Measurements from ENCODE around the gene NFATC2IP. TPM values are rescaled to one million over a fixed set of nuclear protein-coding genes. Genes with fewer than 3 reads are reported as not detected.

Gene NFATC2IP
- total RNA-seq, 1 donor from 2014 or later: 36.3 TPM

DNA sequence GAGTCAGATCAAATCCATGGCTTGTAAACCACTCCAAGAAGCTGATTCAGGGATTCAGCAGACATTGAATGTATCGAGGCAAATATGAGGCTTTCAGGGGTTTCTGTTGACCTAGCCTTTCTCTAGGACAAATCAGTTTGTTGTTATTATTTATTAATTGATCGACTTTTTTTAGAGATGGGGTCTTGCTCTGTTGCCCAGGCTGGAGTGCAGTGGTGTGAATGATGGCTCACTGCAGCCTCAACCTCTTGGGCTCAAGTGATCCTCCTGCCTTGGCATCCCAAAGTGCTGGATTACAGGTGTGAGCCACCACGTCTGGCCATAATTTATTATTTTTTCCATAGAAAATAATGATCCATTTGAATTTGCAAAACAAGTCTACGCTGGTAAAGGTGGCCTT lies 61.1 kb downstream of the NFATC2IP start:
- ATAC-seq: no peak
- peaks cover 10% of the 10 kb centered on the region for H3K4me1 ChIP-seq
- no peaks in the 10 kb centered on the region for H3K9me3 ChIP-seq
- no peaks in the 10 kb centered on the region for H3K27me3 ChIP-seq
- intact Hi-C loops (cut with DNase I): no loop called here
- no peaks in the 10 kb centered on the region for H3K36me3 ChIP-seq
- TF ChIP-seq, protein P1, sequence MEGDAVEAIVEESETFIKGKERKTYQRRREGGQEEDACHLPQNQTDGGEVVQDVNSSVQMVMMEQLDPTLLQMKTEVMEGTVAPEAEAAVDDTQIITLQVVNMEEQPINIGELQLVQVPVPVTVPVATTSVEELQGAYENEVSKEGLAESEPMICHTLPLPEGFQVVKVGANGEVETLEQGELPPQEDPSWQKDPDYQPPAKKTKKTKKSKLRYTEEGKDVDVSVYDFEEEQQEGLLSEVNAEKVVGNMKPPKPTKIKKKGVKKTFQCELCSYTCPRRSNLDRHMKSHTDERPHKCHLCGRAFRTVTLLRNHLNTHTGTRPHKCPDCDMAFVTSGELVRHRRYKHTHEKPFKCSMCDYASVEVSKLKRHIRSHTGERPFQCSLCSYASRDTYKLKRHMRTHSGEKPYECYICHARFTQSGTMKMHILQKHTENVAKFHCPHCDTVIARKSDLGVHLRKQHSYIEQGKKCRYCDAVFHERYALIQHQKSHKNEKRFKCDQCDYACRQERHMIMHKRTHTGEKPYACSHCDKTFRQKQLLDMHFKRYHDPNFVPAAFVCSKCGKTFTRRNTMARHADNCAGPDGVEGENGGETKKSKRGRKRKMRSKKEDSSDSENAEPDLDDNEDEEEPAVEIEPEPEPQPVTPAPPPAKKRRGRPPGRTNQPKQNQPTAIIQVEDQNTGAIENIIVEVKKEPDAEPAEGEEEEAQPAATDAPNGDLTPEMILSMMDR (IDR thresholded peaks at IDR 0.05): no peak
- no peak overlapping the region for H3K27ac ChIP-seq
- DNase-seq: no peak
- H3K4me3 ChIP-seq: no peak overlapping the region

GRCh38 chr16:29012913-29013553 lies 62.3 kb downstream of the NFATC2IP start:
- TF ChIP-seq, protein P1 (IDR thresholded peaks at IDR 0.05): no peak
- H3K4me3 ChIP-seq: no peak overlapping the region
- H3K27ac ChIP-seq: peak overlapping the region; percentile 12
- peak; percentile 48 for ATAC-seq
- H3K9me3 ChIP-seq: no peaks in the 10 kb centered on the region
- H3K4me1 ChIP-seq: peaks cover 10% of the 10 kb centered on the region
- DNase-seq: no peak
- no peaks in the 10 kb centered on the region for H3K36me3 ChIP-seq
- no peaks in the 10 kb centered on the region for H3K27me3 ChIP-seq
- intact Hi-C loops (cut with DNase I): no loop called here

DNA sequence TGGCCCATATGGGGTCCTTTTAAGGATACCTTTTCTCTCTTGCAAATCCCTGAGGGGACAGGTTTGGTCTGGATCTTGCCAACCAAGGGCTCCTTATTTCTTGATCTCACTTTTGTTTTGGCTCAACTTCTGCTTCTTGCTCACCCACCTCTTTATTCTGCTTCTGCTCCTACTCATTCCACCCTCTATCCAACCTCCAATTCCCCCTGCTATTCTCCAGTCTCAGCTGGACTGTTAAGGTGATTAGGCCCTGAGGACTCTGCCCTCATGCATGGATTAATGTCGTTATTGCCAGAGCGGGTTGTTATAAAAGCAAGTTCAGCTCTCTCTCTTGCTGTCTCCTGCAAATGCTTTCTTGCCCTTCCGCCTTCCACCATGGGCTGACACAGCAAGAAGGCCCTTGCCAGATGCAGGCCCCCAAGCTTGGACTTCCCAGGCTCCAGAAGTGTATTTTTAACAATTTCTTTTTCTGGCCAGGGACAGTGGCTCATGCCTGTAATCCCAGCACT lies 63.9 kb downstream of the NFATC2IP start:
- H3K27ac ChIP-seq: no peak overlapping the region

More for the DNA sequence above, 63.9 kb downstream of the NFATC2IP start:
- TF ChIP-seq, protein P1 (IDR thresholded peaks at IDR 0.05): no peak
- ATAC-seq (peak; percentile 48), DNase-seq (no peak)
- Histone ChIP-seq H3K9me3 (no peaks in the 10 kb centered on the region), H3K36me3 (no peaks in the 10 kb centered on the region), H3K27me3 (no peaks in the 10 kb centered on the region), H3K4me1 (peaks cover 10% of the 10 kb centered on the region), H3K4me3 (no peak overlapping the region)
- intact Hi-C loops (cut with DNase I): no loop called here

Other genes with a start within 250 kb of the NFATC2IP start
- 507 TPM for gene EIF3C, start 239.5 kb upstream of the NFATC2IP start, total RNA-seq
- gene NPIPB9, start 199.2 kb upstream of the NFATC2IP start, total RNA-seq: 3.5 TPM
- gene ATXN2L, start 127.9 kb upstream of the NFATC2IP start, total RNA-seq: 118 TPM
- 134 TPM for gene TUFM, start 104.6 kb upstream of the NFATC2IP start, total RNA-seq
- gene SH2B1, start 87.1 kb upstream of the NFATC2IP start, total RNA-seq: 51.9 TPM
- gene ATP2A1, start 72.4 kb upstream of the NFATC2IP start, total RNA-seq: 0.46 TPM
- 23.4 TPM for gene RABEP2, start 25.7 kb upstream of the NFATC2IP start, total RNA-seq
- not detected for gene CD19, start 19.0 kb upstream of the NFATC2IP start, total RNA-seq
- 52.2 TPM for gene SPNS1, start 23.8 kb downstream of the NFATC2IP start, total RNA-seq
- 13.4 TPM for gene LAT, start 34.1 kb downstream of the NFATC2IP start, total RNA-seq